ENCODE data around the gene PLCH1.
"Not testable (repeated sequence)": the region's sequence is repeated elsewhere in the genome, so short reads cannot be mapped to it uniquely, and the experiment has no call there.

Gene PLCH1

DNA sequence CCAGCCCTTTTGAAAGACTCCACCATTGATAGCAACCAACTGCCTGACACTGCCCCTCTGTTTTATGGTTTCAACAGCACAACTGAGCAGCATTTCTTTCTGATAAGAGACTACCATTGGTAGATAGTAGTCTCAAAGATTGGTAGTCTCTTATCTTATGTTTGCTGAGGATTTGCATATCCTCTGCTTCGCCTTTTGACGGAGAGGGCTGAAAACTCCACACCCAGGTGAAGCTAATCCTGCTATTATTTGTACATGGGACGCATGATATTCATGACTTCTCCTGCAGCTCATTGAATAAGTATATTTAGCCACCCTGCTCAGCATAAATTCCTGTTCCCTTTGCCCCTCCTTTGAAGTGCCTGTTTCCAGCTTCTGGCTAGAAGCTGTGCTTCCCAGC lies 332.0 kb downstream of the PLCH1 start:
- no peak for DNase-seq (ENCODE audit: low spot score)

DNA sequence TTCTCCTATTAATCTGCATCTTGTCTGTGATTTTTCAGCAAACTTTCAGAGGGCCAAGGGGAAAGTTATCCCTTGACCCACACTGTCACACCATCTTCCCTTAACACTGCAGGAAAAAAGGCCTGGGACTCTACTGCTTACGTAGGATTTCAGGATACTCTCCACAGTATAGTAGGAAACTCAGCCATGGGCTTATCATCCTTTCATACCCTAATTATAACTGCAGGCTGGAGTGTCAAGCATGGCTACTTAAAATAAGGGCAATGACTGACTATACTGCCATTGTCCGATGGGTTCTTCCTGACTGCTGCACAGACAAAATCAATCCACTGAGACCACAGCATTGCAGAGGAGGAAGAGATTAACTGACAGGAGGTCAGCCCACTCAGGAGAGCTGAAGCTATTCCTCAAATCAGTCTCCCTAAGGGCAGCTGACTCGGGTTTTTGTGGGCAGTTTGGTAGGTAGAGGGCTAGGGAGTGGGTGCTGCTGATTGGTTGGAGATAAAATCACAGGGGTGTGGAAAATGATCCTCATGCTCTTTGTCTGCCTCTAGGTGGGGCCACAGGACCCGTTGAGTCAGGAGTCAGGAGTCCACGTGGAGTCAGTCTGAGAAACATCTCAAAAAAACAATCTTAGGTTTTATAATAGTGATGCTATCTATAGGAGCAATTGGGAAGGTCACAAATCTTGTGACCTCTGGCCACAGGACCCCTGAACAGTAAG lies 333.2 kb downstream of the PLCH1 start:
- no peak for DNase-seq (ENCODE audit: low spot score)

DNA sequence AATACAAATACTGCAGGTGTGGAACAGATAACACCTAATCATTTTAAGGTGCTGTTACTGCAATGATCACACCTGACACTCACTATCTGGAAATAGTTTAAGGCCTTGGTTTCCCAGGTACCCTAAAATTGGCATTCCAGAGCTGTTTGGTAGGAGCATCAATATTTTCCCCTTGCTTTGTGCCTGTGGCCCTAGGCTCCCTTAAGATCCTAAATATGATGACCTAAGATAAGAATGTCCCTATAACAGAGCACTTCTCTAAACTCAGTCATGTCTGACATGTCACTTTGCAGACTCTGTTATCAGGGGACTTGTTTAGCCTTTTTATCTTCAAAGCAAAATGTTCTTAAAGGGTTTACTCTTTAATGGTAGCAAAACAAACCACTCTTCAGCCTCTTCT lies 335.5 kb downstream of the PLCH1 start:
- no peak for DNase-seq (ENCODE audit: low spot score)

DNA sequence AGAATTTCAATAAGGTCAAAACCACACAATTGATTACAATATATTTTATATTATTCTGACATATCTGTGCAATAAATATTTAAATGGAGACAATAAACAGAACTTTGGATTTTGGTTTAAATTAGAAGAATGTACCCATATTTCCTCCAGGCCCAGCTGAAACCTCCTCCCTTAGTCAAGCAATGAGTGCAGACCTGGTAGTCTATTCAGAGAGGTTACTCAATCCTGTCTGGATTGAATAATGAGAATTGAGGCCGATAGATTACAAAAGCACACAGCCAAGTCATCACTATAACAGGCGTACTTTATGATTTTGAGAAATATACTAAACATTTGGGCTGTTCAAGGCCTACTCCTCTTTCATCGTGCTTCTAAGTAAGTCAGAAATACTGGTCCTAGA lies 336.9 kb downstream of the PLCH1 start:
- DNase-seq (ENCODE audit: low spot score) = no peak

DNA sequence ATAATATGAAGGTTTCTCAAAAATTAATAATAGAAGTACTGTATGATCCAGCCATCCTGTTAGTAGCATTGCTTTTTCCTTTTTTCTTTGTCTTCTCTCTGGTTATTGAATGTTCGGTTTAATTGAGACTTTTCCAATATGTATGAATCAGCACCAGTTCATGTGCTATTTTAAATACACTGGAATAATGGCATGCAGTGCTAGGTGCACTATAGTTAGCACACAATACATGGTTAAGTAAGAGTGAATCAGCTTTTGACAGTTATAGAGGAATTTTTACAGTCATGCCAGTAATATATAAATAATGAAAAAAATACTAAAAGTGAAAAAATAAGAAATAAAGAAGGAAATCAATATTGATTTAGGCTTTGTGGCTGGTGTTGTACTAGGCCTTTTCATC lies 337.5 kb downstream of the PLCH1 start:
- no peak for DNase-seq (ENCODE audit: low spot score)

DNA sequence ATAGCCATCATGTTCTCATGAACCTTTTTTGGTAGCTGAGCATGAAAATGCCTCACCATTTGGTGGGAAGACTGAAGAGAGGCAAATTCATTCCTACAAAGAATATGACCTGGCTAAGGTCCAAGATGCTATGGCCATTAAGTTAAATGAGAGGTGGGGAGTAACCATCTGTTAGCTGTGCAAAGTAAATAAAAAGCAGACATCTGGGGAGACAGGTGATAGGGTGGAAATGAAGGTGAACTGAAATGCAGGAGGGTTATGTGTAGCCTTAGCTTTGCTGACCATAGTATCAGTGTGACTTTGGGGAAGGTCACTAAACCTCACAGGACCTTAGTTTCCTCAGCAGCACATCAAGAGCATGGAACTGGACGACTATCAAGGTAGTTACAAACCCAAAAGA lies 340.4 kb downstream of the PLCH1 start:
- no peak for DNase-seq (ENCODE audit: low spot score)

DNA sequence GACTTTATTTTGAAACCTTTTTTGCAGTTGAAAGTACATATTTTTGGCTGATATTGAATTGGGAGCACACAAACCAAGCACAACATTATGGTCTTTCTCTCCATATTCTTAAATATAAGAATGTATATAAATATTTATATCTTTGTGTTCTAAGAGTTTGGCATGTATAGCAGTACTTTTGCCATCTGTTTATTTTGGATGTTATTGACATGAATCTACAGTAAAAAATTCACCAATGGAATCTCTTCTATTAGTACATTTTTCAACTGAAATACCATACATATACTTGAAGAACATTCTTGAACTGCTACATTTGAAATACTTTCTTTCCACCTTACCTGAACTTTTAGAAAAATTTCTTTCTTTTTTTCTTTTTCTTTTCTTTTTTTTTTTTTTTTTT lies 342.2 kb downstream of the PLCH1 start:
- DNase-seq (ENCODE audit: low spot score) = no peak

DNA sequence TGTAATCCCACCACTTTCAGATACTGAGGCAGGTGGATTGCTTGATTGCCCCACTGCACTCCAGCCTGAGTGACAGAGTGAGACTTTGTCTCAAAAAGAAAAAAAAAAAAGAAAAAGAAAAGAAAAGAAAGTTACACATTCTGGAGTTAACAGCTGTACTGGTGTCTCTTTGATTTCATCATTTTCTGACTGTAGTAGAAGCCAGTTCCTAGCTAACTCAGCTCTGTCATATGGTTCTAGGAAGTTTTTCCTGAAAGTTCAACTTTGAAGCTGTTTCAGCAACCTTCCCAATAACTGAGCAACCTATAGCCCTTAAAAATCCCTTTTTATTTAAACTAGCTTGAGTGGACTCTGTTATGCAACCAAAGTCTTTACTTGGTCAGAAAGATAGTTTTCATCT lies 346.8 kb downstream of the PLCH1 start:
- no peak for DNase-seq (ENCODE audit: low spot score)

DNA sequence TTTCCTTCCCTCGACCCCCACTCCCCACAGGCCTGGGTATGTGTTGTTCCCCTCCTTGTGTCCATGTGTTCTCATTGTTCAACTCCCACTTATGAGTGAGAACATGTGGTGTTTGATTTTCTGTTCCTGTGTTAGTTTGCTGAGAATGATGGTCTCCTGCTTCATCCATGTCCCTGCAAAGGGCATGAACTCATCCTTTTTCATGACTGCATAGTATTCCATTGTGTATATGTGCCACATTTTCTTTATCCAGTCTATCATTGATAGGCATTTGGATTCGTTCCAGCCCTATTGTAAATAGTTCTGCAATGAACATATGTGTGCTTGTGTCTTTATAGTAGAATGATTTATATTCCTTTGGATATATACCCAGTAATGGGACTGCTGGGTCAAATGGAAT lies 350.0 kb downstream of the PLCH1 start:
- not testable (repeated sequence) for DNase-seq (ENCODE audit: low spot score)

DNA sequence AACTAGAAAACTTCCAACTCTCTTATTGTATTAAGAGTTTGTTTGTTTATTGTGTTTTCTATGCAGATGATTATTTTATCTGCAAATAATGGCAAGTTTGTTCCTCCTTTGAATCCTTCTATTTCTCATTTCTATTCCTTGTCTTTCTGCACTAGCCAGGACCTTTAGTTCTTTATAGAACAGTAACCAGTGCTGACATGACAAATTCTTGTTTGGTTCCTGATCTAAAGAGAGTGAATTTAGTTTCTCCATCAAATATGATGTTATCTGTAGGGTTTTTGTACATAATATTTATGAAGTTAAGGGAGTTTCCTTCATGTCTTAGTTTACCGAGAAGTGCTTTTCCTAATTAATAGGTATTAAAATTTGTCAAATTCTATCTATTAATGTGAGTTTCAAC lies 350.6 kb downstream of the PLCH1 start:
- DNase-seq (ENCODE audit: low spot score) = no peak

DNA sequence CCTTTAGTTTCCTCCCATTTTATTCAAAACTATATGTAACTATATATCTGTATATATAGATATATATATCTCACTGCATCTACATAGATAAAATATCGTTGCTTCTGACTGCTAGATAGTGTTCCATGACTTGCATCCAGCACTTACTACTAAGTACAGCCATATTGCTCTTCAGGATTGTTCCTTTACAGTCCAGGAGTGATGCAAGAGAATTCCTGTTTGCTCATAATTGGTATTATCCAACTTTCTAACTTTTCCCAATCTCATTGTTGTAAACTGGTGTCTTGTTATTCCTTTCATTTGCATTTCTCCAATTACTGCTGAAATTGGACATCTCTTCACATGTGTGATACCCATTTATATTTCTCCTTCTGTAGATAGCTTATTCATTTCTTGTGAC lies 351.6 kb downstream of the PLCH1 start:
- no peak for DNase-seq (ENCODE audit: low spot score)

DNA sequence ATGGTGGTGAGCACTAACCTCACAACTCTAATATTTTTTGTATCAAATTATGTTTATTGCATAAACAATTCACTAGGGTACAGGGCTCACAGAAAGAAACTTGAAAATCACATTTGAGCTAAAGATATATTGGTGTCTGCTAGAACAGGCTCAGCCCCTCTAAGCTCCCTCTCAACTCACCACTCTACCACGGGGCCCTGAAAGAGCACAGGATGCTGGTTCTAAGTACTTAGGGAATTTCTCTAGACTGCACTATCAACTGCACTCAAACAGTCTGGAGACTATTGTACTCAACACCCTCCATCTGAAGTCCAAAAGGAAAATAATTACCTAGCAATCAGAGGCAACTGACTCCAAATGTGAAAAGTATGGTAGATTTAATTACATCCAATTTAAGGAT lies 352.7 kb downstream of the PLCH1 start:
- no peak for DNase-seq (ENCODE audit: low spot score)

DNA sequence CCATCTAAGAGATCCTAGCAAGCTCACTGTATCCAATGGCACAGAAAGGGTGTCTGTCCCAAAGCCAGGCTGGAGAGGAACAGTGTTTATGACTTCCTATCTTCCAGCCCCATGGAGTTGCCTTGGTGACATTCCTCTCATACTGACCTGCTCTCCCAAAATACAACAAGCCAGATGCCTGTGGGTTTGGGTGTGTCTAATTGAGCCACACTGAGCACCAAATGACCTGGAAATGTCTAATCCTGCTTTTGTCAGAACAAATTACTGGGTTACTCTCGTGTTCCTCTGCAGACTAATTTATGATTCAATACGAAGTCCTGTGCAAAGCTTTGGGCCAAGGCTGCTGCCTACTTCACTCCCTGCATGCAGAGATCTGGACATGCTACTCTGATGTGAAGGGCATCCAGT lies 353.3 kb downstream of the PLCH1 start:
- DNase-seq (ENCODE audit: low spot score) = peak; percentile 47

DNA sequence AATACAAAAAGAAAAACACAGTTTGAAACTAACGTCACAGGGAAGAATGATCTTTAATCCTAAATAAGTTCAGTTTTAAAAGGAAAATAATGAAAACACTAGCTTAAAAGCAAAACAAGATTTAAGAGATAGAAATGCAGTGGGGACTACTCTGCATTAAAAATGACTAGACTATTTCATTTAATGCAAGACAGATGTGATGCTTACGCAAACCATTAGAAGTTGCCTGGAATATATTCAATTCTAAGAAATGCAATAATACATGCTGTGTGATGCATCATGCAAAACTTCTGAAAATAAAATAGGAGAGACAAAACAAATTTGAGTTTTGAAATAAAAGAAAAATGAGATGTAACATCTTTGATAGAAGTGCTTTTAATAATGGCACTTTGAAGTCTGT lies 353.8 kb downstream of the PLCH1 start:
- DNase-seq (ENCODE audit: low spot score) = no peak

DNA sequence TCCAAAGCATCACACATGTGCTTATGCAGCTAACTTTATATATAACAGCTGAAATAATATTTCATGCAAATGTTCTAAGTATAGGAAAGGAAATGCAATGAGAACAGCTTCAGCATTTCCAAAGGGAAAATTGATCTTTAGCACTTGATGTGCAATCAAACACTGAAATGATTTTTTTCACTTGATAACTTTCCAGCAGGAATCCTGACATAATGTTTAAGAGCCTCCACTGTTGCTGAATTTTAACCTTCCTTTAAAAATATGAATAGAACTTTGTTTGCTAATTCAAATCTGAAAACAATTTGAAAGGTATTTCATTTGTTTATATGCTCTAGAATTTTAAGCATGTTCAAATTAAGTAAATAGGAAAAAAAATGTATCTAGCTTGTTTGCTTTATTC lies 354.5 kb downstream of the PLCH1 start:
- DNase-seq (ENCODE audit: low spot score) = no peak

DNA sequence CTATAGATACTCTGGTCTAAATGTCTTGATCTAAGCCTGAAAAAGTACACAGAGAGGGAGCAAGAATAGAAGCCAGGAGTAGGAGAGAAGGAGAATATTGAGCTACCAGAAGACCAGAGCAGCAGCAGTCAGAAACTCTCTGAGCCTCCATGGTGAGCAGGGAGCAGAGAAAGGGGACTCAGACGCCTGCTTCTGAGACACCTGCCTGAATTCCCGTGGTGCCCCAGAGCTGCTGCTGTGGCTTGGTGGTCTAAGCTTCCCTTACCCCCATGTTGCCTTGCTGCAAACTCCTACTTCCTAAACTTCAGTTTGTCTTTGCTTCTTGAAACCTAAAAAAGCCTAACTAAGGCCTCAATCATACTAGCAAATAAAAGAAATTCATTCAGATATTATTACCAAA lies 356.5 kb downstream of the PLCH1 start:
- no peak for DNase-seq (ENCODE audit: low spot score)

DNA sequence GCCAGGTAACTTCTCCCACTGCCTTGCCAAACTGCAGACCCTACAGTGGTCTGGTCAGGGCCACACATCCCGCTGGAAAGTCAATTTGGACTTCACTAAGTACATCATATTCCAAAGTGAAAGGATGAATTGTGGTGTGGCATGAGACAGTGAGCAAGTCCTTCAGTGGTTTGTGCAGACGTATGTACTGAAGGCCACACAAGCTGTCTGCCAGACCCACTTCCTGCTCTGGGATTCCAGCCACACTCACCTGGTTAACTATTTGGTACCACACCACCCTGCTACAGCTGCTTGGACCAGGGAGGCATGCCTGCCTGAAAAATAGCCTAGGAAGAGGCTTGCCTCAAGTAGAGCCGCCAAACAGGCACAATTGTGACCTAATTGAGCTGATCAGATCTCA lies 357.3 kb downstream of the PLCH1 start:
- no peak for DNase-seq (ENCODE audit: low spot score)

DNA sequence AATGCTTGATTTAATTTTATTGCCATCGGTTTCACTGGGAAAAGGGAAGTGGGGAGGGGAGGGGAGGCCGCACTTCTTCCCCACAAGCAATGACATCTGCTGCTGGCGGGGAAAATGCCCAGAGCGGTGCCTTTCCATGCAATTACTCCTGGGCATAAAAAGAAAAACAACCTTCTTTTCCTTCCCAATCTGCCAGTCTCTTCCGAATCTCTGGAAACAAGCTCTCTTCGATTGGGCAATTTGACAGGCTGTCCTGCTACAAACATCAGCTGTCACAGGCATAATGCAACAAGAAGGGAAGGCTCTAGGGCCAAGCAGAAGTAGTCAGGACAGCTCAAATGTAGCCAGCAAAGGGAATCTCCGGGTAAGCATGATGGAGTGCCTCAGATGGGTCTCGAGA lies 358.0 kb downstream of the PLCH1 start:
- no peak for DNase-seq (ENCODE audit: low spot score)

DNA sequence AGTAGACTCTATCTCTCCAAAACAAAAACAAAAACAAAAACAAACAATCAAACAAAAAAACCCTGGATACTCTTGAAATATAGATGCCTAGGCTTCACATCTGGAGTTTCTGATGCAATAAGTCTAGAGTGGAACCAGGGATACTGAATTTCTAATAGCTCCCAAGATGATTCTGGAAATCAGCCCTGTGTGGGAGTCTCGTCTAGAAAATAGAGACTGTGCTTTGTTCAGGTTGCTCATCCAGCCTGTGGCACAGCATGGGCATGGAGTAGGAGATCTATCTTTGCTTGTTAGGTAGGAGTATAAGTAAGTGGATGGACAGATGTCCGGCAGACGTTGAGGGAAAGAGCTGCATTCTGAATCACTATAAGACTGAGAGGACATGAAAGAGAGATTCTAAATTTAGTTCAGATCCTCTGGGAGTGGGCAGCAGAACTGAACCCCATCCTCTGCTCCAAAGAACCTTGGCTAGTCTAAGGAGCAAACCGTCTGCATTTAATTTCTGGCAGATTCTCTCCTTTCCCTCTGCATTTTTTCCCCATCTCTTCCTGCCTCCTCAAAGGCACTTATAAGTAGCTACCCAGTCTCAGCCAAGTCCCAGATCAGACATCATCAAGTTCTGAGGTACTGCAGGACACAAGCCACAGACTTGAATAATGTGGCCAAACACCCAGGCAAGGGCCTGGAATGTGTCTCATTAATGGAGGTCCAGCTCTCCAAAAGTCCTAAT lies 358.8 kb downstream of the PLCH1 start:
- DNase-seq (ENCODE audit: low spot score) = no peak

DNA sequence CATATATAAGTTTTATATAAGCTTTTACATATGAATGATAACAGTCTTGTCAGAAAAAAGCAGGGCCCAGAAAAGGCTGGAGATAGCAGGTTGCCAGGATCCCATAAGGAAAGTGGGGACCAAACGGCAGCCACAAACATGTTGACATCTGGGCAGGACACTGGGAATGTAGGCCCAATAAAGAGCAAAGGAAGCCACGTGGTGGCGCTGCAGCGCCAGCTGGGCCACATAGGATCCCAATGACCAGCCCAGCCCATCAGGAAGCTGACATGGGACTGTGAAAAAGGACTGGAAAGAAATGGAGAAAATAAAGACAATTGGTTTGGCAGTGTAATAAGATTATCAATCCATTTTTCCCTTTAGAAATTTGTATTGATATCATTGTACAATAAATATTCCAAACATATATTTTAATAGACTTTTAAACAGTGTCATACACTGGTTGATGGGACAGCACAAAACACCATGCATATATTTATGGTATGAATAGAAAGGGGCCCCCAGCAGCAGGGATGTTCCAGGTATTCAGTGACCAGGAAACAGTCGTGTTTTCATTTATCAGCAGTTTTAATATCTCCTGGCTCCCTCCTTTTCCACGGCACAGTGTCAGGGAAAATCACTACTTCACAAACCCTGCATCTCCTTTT lies 362.4 kb downstream of the PLCH1 start:
- peak; percentile 61 for DNase-seq (ENCODE audit: low spot score)

DNA sequence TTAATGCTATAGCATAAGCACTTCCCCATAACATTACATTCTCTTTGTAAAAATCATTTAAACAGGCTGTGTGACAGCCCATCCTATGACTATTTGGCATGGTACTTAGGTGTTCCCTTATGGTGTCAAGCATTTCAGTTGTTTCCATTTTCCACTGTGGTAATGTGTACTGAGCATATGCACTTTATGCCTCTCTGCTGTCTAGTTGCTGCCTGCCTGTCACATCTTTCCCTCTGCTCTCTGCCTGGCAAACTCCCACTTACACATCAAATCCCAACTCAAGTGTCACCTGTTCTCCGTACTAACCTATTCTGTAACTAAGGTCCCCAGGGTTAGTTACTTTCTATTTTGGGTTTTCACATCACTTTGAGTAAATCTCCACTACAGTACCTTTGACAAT lies 367.0 kb downstream of the PLCH1 start:
- no peak for DNase-seq (ENCODE audit: low spot score)

DNA sequence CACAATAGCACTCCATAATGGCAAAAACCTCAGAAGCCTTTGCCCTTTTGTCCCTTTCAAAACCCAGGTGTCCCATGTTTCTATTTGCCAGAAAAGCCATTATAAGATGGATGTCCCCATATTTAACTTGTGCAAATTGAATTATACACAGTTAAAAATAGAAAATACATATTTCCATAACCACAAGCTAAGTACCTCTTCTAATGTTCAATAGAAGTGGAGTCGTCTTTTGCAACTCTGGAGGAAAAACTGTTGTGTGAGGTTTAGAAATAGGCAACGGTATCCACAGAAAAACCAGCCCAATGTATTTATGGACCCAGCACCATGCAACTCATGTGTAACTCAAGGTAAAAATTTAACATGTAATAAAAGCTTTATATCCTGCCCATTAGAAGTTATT lies 367.8 kb downstream of the PLCH1 start:
- no peak for DNase-seq (ENCODE audit: low spot score)

DNA sequence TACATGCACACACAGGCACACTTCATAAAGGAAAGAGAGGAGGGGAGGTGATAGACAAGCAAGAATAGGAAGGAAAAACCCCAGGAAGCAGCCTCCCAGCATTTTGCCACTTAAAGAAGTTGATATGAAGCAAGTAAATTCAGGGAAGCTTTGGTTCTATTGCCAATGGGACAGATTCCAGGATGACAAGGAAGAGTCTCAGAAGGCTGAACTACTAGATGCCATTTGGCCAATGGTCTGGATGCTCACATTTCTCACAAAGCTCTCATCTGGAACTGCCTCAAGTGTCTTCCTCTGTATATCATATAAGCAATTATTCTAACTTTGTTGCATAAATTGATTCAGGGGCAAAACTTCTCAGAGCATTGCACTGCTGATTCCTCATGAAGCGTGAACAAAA lies 372.6 kb downstream of the PLCH1 start:
- DNase-seq (ENCODE audit: low spot score) = no peak

Measured in LoVo (cell line).